ENCODE data around the gene NKD1.

NKD1 gene

GRCh38 chr16:50588276-50588675, 40.1 kb downstream of the NKD1 start:
- intact Hi-C loops (cut with DNase I) = no loop called here
- no peak for DNase-seq

GRCh38 chr16:50591209-50591608, 43.0 kb downstream of the NKD1 start:
- intact Hi-C loops (cut with DNase I) = no loop called here
- DNase-seq = no peak

DNA sequence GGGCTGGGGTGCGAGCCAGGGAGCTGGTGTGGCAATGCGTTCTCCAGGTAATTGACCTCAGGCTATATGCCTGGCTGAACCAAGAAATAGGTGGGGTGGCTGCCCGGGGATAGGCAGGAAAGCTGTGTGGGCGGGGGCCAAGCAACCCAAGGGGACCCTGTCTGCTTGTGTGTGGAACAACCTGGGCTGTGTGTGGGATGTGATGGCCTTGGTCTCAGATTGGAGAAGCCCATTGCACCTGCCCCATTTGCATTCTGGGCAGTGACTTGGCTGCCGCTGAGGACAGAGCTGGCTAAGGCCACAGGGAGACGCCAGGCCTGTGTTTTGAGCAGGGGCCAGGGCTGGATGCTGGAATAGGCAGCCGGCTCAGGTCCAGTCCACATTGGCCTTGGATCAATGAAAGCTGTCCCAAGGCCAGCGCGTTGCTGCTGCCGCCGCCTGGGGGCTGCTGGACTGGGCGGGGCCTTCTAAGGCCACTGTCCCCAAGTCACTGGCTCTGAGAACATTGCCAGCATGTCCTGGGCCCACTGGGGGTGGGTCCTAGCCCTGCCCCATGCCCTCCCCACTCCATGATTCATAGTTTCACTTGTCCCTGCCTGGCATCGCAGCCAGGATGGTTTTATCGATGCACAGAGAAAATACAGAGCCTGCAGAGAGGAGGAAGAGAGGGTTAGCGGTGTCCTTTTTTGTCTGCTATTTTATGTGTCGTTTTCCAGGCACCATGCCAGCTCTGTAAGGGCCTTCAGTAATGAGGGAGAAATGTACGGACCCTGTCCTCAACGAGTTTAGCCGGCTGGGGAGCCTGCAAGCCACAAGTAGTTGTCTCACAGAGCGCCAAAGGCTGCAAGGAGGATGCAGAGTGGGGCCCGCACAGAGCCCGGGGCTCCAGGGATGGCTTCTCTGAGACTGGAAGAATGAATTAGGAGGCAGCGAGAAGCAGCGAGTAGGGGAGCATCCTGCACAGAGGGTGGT, 43.9 kb downstream of the NKD1 start:
- intact Hi-C loops (cut with DNase I) = no loop called here
- DNase-seq = peak; percentile 69 to 96 (median 87)

DNA sequence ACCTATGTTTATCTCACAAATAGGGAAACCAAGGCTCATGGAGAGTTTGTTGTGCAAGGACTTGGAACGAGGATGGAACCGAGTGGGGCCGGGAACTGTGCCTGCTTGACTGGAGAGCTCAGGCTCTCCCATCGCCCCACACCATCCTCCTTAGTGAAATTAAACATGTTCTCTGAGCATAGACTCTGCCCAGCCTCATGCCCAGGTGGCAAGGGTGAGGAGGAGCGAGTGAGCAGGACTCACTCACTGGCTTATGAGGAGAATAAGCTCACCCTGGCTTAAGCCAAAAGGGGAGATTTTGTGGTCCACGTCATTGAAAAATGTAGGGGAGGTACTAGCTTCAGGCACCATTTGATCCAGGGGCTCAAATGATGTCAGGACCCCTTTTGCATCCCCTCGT, 44.8 kb downstream of the NKD1 start:
- no peak for DNase-seq
- intact Hi-C loops (cut with DNase I) = no loop called here

DNA sequence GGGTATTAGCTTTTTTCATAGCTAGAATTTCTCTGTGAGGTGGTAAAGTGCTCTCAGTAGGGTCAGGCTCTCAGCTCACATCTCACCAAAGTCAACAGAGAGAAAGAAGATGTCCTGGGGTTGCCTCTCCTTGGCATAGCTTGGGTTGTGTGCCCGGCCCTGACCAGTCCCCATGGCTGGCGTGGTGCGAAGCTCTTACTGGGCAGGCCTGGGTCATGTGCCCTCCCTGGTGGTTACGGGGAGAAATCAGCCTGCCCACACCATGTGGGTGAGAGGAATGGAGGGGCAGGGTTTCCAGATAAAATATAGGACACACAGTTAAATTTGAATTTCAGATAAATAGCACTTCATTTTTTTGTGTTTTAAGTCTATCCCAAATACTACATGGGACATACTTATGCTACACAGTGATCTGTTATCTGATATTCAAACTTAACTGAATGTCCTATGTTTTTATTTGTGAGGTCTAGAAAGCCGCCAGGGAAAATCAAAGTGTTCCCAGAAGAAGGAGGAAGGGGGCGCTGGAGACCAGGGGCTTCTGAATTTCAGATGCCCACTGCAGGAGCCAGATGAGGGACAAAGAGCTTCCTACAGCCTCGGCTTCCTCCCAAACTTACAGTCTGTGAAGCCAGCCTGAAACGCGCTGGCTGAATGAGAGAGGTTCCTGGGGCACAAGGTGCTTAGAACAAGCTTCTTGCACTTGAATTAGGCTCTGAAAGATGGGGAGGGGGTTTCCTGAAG, 45.4 kb downstream of the NKD1 start:
- intact Hi-C loops (cut with DNase I) = no loop called here
- DNase-seq = peak in 22 of 42 donors; percentile 24 to 80 (median 49)

GRCh38 chr16:50594308-50595260, 46.4 kb downstream of the NKD1 start:
- no peak for DNase-seq
- intact Hi-C loops (cut with DNase I) = no loop called here

- intact Hi-C loops (cut with DNase I) = no loop called here
- DNase-seq = no peak
Observed at GRCh38 chr16:50595859-50596258, 47.7 kb downstream of the NKD1 start.

DNA sequence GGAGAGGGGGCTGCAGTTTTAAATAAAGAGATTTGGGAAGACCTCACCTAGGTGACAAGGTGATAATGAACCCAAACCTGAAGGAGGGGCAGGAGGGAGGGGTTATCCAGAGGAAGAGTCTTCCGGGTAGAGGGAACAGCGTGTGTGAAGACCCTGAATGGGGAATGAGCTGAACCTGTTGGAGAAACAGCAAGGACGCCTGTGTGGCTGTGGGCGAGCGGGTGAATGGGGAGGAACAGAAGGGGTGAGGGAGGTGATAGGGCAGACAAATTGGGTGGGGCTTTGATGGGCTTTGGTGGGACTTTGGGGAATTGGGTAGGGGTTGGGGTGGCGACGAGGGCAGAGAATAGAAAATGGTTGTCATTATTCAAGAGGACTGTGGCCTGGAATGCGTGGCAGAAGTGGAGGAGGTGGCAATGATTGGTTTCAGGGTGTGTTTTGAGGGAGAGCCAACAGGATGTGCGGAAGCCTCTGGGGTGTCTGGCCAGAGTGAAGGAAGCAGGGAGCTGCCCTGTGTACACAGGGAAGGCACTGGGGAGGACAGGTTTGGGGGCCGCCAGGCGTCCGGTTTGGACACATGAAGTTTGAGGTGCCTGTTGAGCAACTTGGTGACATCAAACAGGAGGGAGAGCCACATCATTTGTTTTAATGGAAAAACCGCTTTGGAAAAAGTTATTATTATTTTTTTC, 48.7 kb downstream of the NKD1 start:
- DNase-seq = no peak

GRCh38 chr16:50597563-50598255, 49.5 kb downstream of the NKD1 start:
- no peak for DNase-seq
- intact Hi-C loops (cut with DNase I) = no loop called here

More for the DNA sequence above, 48.7 kb downstream of the NKD1 start:
- intact Hi-C loops (cut with DNase I) = no loop called here

- peak in 38 of 42 donors; percentile 24 to 84 (median 57) for DNase-seq
Observed at GRCh38 chr16:50598256-50598894, 50.2 kb downstream of the NKD1 start.

GRCh38 chr16:50598936-50599361, 50.8 kb downstream of the NKD1 start:
- intact Hi-C loops (cut with DNase I) = no loop called here
- no peak for DNase-seq

More at GRCh38 chr16:50598256-50598894, 50.2 kb downstream of the NKD1 start:
- intact Hi-C loops (cut with DNase I) = no loop called here

GRCh38 chr16:50599494-50599893, 51.3 kb downstream of the NKD1 start:
- DNase-seq = no peak
- intact Hi-C loops (cut with DNase I) = no loop called here

DNA sequence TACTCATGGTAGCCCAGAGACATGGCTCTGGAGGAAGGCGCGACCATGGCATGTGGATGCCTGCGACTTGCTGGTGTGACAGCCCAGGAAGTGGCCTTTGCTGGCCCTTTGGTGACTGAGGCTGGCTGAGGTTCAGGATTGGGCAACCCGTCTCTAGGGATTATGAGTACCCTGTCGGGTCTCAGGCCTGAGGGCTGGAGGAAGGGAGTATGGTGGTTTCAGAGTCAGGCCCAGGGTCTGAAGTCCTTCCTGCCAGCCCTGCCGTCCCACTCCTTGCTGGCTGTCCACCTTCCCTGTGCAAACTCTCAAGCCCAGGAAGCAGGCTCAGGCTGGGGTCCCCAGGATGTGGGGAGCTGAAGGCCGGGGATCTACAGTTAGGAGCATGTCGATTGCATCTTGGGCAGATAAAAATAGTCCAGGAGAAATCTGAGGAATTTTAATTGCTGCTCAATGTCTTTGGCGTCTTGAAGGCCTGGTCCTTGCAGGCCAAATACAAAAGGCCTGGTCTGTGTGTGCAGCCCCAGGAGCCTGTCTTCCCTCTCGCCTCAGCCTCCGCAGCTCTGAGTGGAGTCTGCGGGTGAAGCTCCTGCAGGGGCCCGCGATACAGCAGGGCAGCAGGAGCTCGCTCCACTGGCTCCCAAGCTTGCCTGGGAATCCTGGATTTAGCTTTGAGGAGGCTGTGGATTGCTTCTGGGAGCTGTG, 52.5 kb downstream of the NKD1 start:
- intact Hi-C loops (cut with DNase I) = no loop called here
- no peak for DNase-seq

GRCh38 chr16:50601341-50601740, 53.1 kb downstream of the NKD1 start:
- intact Hi-C loops (cut with DNase I) = no loop called here
- DNase-seq = no peak

GRCh38 chr16:50602126-50602525, 53.9 kb downstream of the NKD1 start:
- intact Hi-C loops (cut with DNase I) = no loop called here
- no peak for DNase-seq

- DNase-seq = no peak
- intact Hi-C loops (cut with DNase I) = no loop called here
Observed at GRCh38 chr16:50602531-50603205, 54.5 kb downstream of the NKD1 start.
